Measurements from ENCODE around the gene SEL1L3.

Gene SEL1L3

GRCh38 chr4:25826074-25826752 is 36.6 kb downstream of the SEL1L3 start:
- CTCF ChIA-PET, result no interaction called here
- Histone ChIP-seq H3K36me3 (ENCODE audit: control insufficient read depth in 2 of 2, insufficient read depth in 1 of 2, low read length in 2 of 2) (peaks cover 0 to 12% of the 10 kb centered on the region in 2 experiments; a peak in 2 of 3 replicates), H3K9me3 (ENCODE audit: control insufficient read depth, insufficient read depth, low read depth, low read length) (no peaks in the 10 kb centered on the region), H3K4me1 (ENCODE audit: control insufficient read depth, insufficient read depth, low read length) (no peaks in the 10 kb centered on the region), H3K4me3 (ENCODE audit: low read depth, low read length) (no peak overlapping the region), H3K27ac (ENCODE audit: extremely low read depth, low read depth, low read length) (no peak overlapping the region)
- TF ChIP-seq REST (tag by site-specific recombination; IDR thresholded peaks at IDR 0.05) (peak; percentile 57; the same call in 1 of the 2 replicates), ZBTB17 (tag by site-specific recombination; IDR thresholded peaks at IDR 0.05) (no peak)
- POLR2A ChIA-PET, result no interaction called here

- Histone ChIP-seq H3K36me3 (ENCODE audit: control insufficient read depth in 2 of 2, insufficient read depth in 1 of 2, low read length in 2 of 2) (peaks cover 0 to 28% of the 10 kb centered on the region in 2 experiments; a peak in 2 of 3 replicates), H3K9me3 (ENCODE audit: control insufficient read depth, insufficient read depth, low read depth, low read length) (no peaks in the 10 kb centered on the region), H3K4me1 (ENCODE audit: control insufficient read depth, insufficient read depth, low read length) (no peaks in the 10 kb centered on the region), H3K27ac (ENCODE audit: extremely low read depth, low read depth, low read length) (no peak overlapping the region), H3K4me3 (ENCODE audit: low read depth, low read length) (no peak overlapping the region)
- ChIA-PET POLR2A (no interaction called here), CTCF (no interaction called here)
- TF ChIP-seq REPIN1 (tag by site-specific recombination; IDR thresholded peaks at IDR 0.05; ENCODE audit: low read depth) (no peak), YY1 (tag by site-specific recombination; IDR thresholded peaks at IDR 0.05) (no peak), ZNF658 (tag by site-specific recombination; IDR thresholded peaks at IDR 0.05) (no peak), IKZF3 (tag by site-specific recombination; IDR thresholded peaks at IDR 0.05) (no peak), ZNF335 (tag by site-specific recombination; conservative IDR thresholded peaks at IDR 0.05) (no peak), ZNF350 (tag by site-specific recombination; IDR thresholded peaks at IDR 0.05) (no peak), SP2 (tag by site-specific recombination; IDR thresholded peaks at IDR 0.05) (no peak), ZBTB21 (tag by site-specific recombination; IDR thresholded peaks at IDR 0.05) (no peak), ZNF530 (tag by site-specific recombination; IDR thresholded peaks at IDR 0.05; ENCODE audit: low read depth) (no peak), ZFHX2 (tag by site-specific recombination; conservative IDR thresholded peaks at IDR 0.05) (no peak), ZNF76 (tag by site-specific recombination; IDR thresholded peaks at IDR 0.05; ENCODE audit: borderline replicate concordance, low read depth) (no peak), ZNF677 (tag by site-specific recombination; IDR thresholded peaks at IDR 0.05) (no peak), HOXC10 (CRISPR knock-in tag; IDR thresholded peaks at IDR 0.05) (no peak), ZBTB44 (tag by site-specific recombination; IDR thresholded peaks at IDR 0.05) (no peak), REST (tag by site-specific recombination; IDR thresholded peaks at IDR 0.05) (no peak), ZNF843 (tag by site-specific recombination; IDR thresholded peaks at IDR 0.05) (no peak), MYNN (tag by site-specific recombination; IDR thresholded peaks at IDR 0.05; ENCODE audit: borderline replicate concordance) (no peak), ZNF37A (tag by site-specific recombination; IDR thresholded peaks at IDR 0.05) (no peak), ZBTB6 (tag by site-specific recombination; IDR thresholded peaks at IDR 0.05) (no peak)
Observed at GRCh38 chr4:25823632-25824031, 39.2 kb downstream of the SEL1L3 start.
